Small intestine (tissue), 7 donors: ENCODE data around the gene CFAP299. TPM values are rescaled to one million over a fixed set of nuclear protein-coding genes. Genes with fewer than 3 reads are reported as not detected.

Experiments
- DNase-seq, 2 donors: peaks; one replicate each; pipeline versions ENCODE4 v3.0.0 to v3.0.0-alpha.2; 2013
- FAIRE-seq: peaks from 2 replicates; lab custom pipeline; 2012; peaks lifted over from hg19 to GRCh38; lab: Jason Lieb, UNC
- H3K27ac ChIP-seq, 3 donors: one replicate each; pipeline ENCODE4 v1.5.1; 2013; ENCODE audit warnings: low read length in 2 of 3, mild to moderate bottlenecking in 2 of 3, control low read depth in 1 of 3, inconsistent platforms in 1 of 3, low read depth in 1 of 3, moderate library complexity in 1 of 3
- H3K27me3 ChIP-seq, 3 donors: one replicate each; pipeline ENCODE4 v1.6.1; 2013; ENCODE audit warnings: low read length in 3 of 3, inconsistent platforms in 1 of 3; ENCODE audit not compliant: control insufficient read depth in 3 of 3, insufficient read depth in 3 of 3
- H3K36me3 ChIP-seq, 3 donors: one replicate each; pipeline ENCODE4 v1.6.1; 2013; ENCODE audit warnings: low read length in 3 of 3, inconsistent platforms in 1 of 3, low read depth in 1 of 3, mild to moderate bottlenecking in 1 of 3, moderate library complexity in 1 of 3; ENCODE audit not compliant: control insufficient read depth in 3 of 3, insufficient read depth in 2 of 3
- H3K4me1 ChIP-seq, 3 donors: one replicate each; pipeline ENCODE4 v1.6.1; 2013; ENCODE audit warnings: low read length in 2 of 3, inconsistent platforms in 1 of 3, low read depth in 1 of 3, mild to moderate bottlenecking in 1 of 3, moderate library complexity in 1 of 3; ENCODE audit not compliant: control insufficient read depth in 3 of 3, insufficient read depth in 2 of 3
- H3K4me3 ChIP-seq, 3 donors: one replicate each; pipeline ENCODE4 v1.5.1; 2013; ENCODE audit warnings: low read length in 3 of 3, control low read depth in 1 of 3, inconsistent platforms in 1 of 3, low read depth in 1 of 3, mild to moderate bottlenecking in 1 of 3, moderate library complexity in 1 of 3
- H3K9me3 ChIP-seq, 2 donors: one replicate each; pipeline ENCODE4 v1.6.1; 2013; ENCODE audit warnings: low read depth in 1 of 2, low read length in 1 of 2; ENCODE audit not compliant: control insufficient read depth in 2 of 2, insufficient read depth in 1 of 2
- WGBS, 3 donors: extraction: QIAGEN DNeasy Blood & Tissue Kit; methylation state at CpG; one replicate each; pipeline ENCODE4 v1.1.7; 2013; 5-methylcytosine and 5-hydroxymethylcytosine counted together
- polyA plus RNA-seq, 4 donors: library from polyadenylated mRNA; stranded (reverse) in 3 of 4; unstranded in 1 of 4; fragments of 200-250 nt in 3 of 4; fragments of 120-200 nt in 1 of 4; gene quantifications; one replicate each; pipeline versions ENCODE4 v1.2.1 to v1.2.3, GENCODE V29; 2013
- donor health status: healthy with polysubstance abuse.
- donor health status: control.
- donor health status: control.
- donor health status: Bipolar disorder and iron deficiency.
- donor health status: healthy.

Gene CFAP299
- polyA plus RNA-seq, 4 donors = not detected

DNA sequence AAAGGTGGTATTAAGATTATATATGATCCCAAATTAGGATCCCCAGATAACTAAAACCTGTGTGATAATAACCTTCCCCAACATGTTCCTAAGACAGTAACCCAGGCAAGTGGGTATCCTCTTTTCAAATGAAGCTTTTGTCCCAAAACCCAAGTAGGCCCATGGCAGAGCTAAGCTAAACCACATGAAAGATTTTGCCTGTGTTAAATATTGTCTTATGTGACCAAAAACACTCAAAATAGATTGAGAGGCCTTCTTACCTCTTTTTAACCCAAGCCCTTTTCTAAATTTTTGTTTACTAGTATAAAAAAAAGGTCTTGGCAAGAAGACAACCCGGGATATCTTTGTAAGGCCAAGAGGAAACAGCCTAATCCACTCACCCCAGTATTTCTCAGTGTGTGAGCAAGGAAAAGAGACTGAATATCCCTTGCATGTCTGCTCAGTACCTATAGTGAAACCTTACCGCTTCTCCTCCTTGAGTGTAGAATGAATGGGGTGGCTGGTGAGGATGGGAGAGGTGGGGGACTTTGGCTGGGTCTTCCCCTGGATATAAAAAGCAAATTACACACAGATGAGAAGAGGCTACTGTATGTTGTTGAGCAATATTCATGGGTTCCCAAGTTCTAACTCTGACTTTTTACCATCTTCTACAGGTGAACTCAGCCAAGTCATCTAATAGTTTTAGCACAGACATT lies 506.2 kb downstream of the CFAP299 start:
- H3K9me3 ChIP-seq = no peaks in the 10 kb centered on the region
- no peak overlapping the region for H3K4me3 ChIP-seq
- H3K4me1 ChIP-seq = no peaks in the 10 kb centered on the region
- WGBS, 3 donors = 84 to 90% (median 87%) methylated on average over 2 of the region's 2 CpGs
- FAIRE-seq (no peak), DNase-seq (no peak)
- no peaks in the 10 kb centered on the region for H3K36me3 ChIP-seq
- no peak overlapping the region for H3K27ac ChIP-seq
- H3K27me3 ChIP-seq = no peaks in the 10 kb centered on the region

DNA sequence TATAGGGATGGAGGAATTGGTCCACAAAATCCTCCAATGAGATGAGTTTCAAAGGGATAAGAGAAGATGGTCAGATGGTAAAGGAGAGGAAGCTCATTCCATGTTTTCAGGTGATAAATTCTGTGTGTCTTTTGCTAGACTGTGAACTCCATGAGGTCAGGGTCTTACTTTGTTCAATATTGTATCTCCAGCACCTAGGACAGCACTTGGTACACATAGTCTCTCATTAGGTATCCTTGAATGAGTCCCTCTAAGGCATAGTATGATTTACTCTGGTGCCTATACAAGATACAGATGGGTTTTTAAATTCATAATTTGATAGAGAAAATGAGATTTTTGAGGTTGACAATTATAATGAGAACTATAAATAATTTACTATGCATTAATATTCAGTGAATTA lies 510.7 kb downstream of the CFAP299 start:
- DNase-seq (no peak), FAIRE-seq (no peak)
- Histone ChIP-seq H3K9me3 (no peaks in the 10 kb centered on the region), H3K4me1 (no peaks in the 10 kb centered on the region), H3K4me3 (no peak overlapping the region), H3K27me3 (no peaks in the 10 kb centered on the region), H3K27ac (no peak overlapping the region), H3K36me3 (no peaks in the 10 kb centered on the region)

DNA sequence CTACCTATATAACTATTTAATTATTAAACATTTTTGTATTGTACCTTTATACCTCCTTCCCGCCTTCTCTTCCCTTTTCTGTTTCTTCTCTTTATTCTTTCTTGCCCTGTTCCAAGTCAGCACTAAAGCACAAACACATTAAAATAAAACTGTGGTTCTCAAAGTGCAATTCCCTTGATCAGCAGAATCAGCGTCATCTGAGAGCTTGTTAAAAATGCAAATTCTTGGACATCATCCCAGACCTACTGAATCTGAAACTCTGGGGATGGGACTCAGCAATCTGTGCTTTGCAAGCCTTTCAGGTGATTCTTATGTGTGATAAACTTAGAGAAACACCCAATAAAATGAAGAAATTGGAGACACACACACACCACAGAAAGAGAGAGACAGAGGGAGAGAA lies 516.5 kb downstream of the CFAP299 start:
- H3K4me1 ChIP-seq = no peaks in the 10 kb centered on the region
- no peak overlapping the region for H3K27ac ChIP-seq
- WGBS, 3 donors = 76 to 85% (median 80%) methylated on average over 2 of the region's 2 CpGs
- no peaks in the 10 kb centered on the region for H3K9me3 ChIP-seq
- no peak overlapping the region for H3K4me3 ChIP-seq
- DNase-seq = no peak
- H3K27me3 ChIP-seq = no peaks in the 10 kb centered on the region
- H3K36me3 ChIP-seq = no peaks in the 10 kb centered on the region
- no peak for FAIRE-seq

DNA sequence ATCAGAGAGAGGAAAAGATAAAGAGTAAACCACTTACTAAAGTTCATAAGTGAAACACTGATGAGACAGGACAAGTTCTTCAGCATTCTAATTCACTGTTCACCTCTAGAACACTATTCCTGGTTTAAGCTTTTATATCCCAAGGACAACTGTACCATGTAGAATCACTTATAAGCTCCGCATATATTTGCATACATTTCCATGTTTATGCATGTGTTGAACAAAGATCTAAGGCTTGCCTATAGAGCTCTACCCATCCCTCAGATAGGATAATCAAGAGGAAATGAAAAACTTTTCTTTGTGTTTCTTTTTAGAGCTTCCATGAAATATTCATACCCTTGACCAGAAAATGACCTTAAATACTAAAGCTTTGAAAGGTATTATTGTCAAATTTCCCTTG lies 538.0 kb downstream of the CFAP299 start:
- H3K27me3 ChIP-seq = no peaks in the 10 kb centered on the region
- FAIRE-seq = no peak
- 91 to 95% (median 93%) methylated on average over 1 of the region's 1 CpG for WGBS, 3 donors

DNA sequence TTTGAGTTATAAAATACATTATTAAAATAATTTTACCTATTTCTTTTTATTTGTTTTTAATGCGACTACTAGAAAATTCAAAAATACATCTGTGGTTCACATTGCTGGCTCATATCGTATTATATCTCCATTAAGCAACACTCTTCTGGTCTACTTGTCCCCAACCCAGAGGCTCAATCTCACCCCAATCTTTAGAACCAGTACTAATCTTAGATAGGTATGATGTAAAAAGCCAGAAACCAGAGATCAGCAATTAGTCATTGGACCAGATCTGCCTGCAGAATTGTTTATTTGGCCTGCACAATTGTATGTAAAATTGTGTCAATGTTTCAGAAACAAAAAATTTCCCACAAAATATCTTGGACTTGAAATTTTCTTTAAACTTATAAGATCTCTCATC lies 539.4 kb downstream of the CFAP299 start:
- WGBS, 3 donors = 94 to 96% (median 95%) methylated on average over 2 of the region's 2 CpGs
- Histone ChIP-seq H3K36me3 (no peaks in the 10 kb centered on the region), H3K27me3 (no peaks in the 10 kb centered on the region), H3K9me3 (no peaks in the 10 kb centered on the region), H3K27ac (no peak overlapping the region), H3K4me3 (no peak overlapping the region), H3K4me1 (no peaks in the 10 kb centered on the region)
- DNase-seq = no peak
- no peak for FAIRE-seq

More for the DNA sequence above, 538.0 kb downstream of the CFAP299 start:
- H3K27ac ChIP-seq = no peak overlapping the region
- no peaks in the 10 kb centered on the region for H3K9me3 ChIP-seq
- DNase-seq = no peak
- H3K4me3 ChIP-seq = no peak overlapping the region
- H3K4me1 ChIP-seq = no peaks in the 10 kb centered on the region
- no peaks in the 10 kb centered on the region for H3K36me3 ChIP-seq

DNA sequence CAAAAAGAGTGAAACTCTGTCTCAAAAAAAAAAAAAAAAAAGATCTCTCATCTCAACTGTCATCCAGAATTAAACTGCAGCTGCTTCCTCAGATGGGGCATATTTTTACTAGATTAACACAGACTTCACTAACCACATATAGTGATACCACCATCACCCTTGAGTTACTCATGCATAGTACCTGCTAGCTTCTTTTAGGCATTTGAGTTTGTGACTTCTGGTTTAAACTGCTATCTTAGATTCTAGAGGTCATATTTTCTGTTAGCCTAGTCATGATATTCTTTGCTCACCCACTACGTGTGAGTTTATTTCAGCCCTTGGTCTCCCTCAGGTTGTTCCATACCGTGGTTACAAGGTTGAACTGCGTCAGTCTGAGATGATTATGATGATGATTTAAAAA lies 540.1 kb downstream of the CFAP299 start:
- WGBS, 3 donors = 86 to 95% (median 87%) methylated on average over 3 of the region's 3 CpGs
- H3K4me1 ChIP-seq = no peaks in the 10 kb centered on the region
- FAIRE-seq = no peak

DNA sequence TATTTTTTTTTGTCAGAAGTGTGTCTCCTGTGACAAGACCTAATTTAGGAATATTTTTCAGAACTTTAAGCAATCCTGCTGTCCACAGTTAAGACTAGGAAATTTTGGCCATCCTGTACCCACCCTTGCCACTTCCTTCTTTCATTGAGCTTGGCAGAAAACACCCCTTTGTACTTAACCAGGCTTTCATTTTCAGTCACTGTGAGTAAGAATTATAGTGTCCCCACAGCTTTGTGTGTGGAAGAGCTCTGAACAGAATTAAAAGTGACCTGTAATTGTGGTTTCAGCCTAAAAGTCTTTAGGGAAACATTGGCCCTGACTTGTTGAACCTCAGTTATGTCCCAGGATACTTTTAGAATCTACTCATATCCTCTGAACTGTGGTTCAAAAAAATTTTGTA lies 541.3 kb downstream of the CFAP299 start:
- DNase-seq (no peak), FAIRE-seq (no peak)
- H3K36me3 ChIP-seq = no peaks in the 10 kb centered on the region

More for the DNA sequence above, 540.1 kb downstream of the CFAP299 start:
- DNase-seq = no peak
- H3K4me3 ChIP-seq = no peak overlapping the region
- no peaks in the 10 kb centered on the region for H3K36me3 ChIP-seq
- no peaks in the 10 kb centered on the region for H3K9me3 ChIP-seq
- H3K27ac ChIP-seq = no peak overlapping the region
- H3K27me3 ChIP-seq = no peaks in the 10 kb centered on the region

DNA sequence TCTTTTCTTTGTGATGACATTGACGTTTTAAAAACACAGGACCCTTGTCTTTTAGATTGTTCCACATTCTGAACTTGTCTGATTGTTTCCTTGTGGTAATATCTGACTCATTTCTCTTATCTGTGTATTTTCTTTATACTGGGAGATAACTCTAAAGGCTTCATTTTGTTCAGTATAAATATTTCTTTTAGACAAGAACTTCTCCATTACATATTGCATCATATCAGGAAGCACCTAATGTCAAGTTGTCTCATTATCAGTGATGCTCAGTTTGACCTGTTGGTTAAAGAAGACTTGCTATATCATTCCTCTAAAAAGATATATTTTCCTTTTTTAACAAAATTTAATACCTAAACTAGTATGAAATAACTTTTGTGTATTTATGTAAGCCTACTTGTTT lies 542.7 kb downstream of the CFAP299 start:
- no peak overlapping the region for H3K4me3 ChIP-seq
- H3K4me1 ChIP-seq = no peaks in the 10 kb centered on the region
- no peaks in the 10 kb centered on the region for H3K27me3 ChIP-seq
- H3K36me3 ChIP-seq = no peaks in the 10 kb centered on the region
- FAIRE-seq = peak; percentile 10
- H3K9me3 ChIP-seq = no peaks in the 10 kb centered on the region
- WGBS, 3 donors = 3 to 25% (median 7%) methylated on average over 1 of the region's 1 CpG
- no peak overlapping the region for H3K27ac ChIP-seq
- DNase-seq = no peak

More for the DNA sequence above, 541.3 kb downstream of the CFAP299 start:
- Histone ChIP-seq H3K27me3 (no peaks in the 10 kb centered on the region), H3K4me3 (no peak overlapping the region), H3K9me3 (no peaks in the 10 kb centered on the region), H3K27ac (no peak overlapping the region), H3K4me1 (no peaks in the 10 kb centered on the region)
